ENCODE data around the gene PPP2R2B.
A peak's percentile ranks its signal among the peaks of the same experiment; 100 is the strongest.

The PPP2R2B gene

DNA sequence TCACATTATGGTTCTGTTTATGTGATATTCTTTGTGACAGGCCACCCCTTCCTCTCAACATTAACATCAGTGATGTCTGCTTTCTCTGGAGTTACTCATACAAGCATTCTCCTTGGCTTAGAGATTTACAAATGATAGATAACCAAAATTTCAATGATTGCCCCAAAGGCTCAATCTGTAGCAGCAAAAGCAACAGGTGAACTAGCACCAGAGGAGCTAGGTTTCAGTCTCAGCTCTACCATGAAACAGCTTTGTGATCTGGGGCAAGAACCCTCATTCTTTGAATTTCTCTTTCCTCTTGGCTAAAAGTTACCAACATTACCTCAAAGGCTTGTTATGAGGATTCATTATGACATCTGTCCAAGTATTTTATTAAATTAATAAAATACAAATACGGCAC is 120.5 kb downstream of the PPP2R2B start:
- no peaks in the 10 kb centered on the region for H3K36me3 ChIP-seq (ENCODE audit: control insufficient read depth in 1 of 2, insufficient read depth in 2 of 2, low read depth in 1 of 2, low read length in 2 of 2)

DNA sequence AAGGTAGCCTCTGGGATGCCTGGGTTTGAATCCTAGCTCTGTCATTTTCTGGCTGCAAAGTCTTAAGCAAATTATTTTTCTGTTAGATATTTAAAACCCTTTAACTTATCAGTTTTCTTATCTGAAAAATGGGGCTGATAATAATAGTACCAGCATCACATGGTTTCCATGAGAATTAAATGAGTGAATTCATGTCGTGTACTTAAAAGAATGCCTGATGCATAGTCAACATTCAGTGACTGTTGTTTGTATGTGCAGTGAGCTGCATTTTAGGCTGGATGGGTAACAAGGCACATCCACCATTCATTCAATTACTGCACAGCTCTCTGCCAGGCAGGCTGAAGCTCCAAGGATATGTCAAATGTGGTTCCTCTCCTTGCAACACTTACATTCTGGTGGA is 122.0 kb downstream of the PPP2R2B start:
- no peak overlapping the region for H3K18ac ChIP-seq (ENCODE audit: low read depth in 1 of 2, low read length in 2 of 2)
- no peak overlapping the region for H4K91ac ChIP-seq (ENCODE audit: low read length)
- H2BK120ac ChIP-seq (ENCODE audit: low read depth, low read length), result no peak overlapping the region
- no peak overlapping the region for H3K4ac ChIP-seq (ENCODE audit: low read depth in 1 of 2, low read length in 2 of 2)
- no peak overlapping the region for H3K4me3 ChIP-seq (ENCODE audit: insufficient read depth in 1 of 2, low read depth in 1 of 2, low read length in 2 of 2)
- no peak overlapping the region for H2AFZ ChIP-seq (ENCODE audit: low read depth, low read length)
- no peak overlapping the region for H2BK12ac ChIP-seq (ENCODE audit: low read length in 2 of 2)
- no peak overlapping the region for H4K8ac ChIP-seq (ENCODE audit: low read length)
- peak overlapping the region in 1 of 2 experiments; percentile 14 for H3K23ac ChIP-seq (ENCODE audit: low read length in 2 of 2)
- H2BK5ac ChIP-seq (ENCODE audit: low read depth, low read length, poor library complexity, severe bottlenecking), result no peak overlapping the region
- no peak overlapping the region for H3K9ac ChIP-seq (ENCODE audit: low read length)
- no peak overlapping the region for H2AK5ac ChIP-seq (ENCODE audit: low read length, severe bottlenecking)
- H3K9me3 ChIP-seq (ENCODE audit: control insufficient read depth, low read length), result no peaks in the 10 kb centered on the region
- H2BK15ac ChIP-seq (ENCODE audit: low read depth, poor library complexity, severe bottlenecking), result no peak overlapping the region
- H3K4me2 ChIP-seq (ENCODE audit: low read length, poor library complexity, severe bottlenecking), result no peak overlapping the region
- H3K4me1 ChIP-seq (ENCODE audit: control insufficient read depth, insufficient read depth, low read depth, low read length), result no peaks in the 10 kb centered on the region
- H3K79me1 ChIP-seq (replicated peaks; ENCODE audit: low read length, poor library complexity, severe bottlenecking), result no peaks in the 10 kb centered on the region
- H3K27ac ChIP-seq (ENCODE audit: low read length, poor library complexity, severe bottlenecking), result no peak overlapping the region
- no peaks in the 10 kb centered on the region for H3K27me3 ChIP-seq (ENCODE audit: control insufficient read depth in 1 of 2, insufficient read depth in 1 of 2, low read length in 2 of 2)
- 78% methylated on average over 1 of the region's 1 CpG for WGBS
- H3K36me3 ChIP-seq (ENCODE audit: control insufficient read depth in 1 of 2, insufficient read depth in 2 of 2, low read depth in 1 of 2, low read length in 2 of 2), result no peaks in the 10 kb centered on the region
- no peak overlapping the region for H3K14ac ChIP-seq (ENCODE audit: low read length in 2 of 2)
- DNase-seq, result no peak

More for the DNA sequence above, 120.5 kb downstream of the PPP2R2B start:
- Histone ChIP-seq H2AK5ac (ENCODE audit: low read length, severe bottlenecking) (no peak overlapping the region), H3K4me3 (ENCODE audit: insufficient read depth in 1 of 2, low read depth in 1 of 2, low read length in 2 of 2) (no peak overlapping the region), H3K27ac (ENCODE audit: low read length, poor library complexity, severe bottlenecking) (no peak overlapping the region), H3K9me3 (ENCODE audit: control insufficient read depth, low read length) (no peaks in the 10 kb centered on the region), H2AFZ (ENCODE audit: low read depth, low read length) (no peak overlapping the region), H3K9ac (ENCODE audit: low read length) (no peak overlapping the region), H2BK12ac (ENCODE audit: low read length in 2 of 2) (no peak overlapping the region), H3K4me1 (ENCODE audit: control insufficient read depth, insufficient read depth, low read depth, low read length) (no peaks in the 10 kb centered on the region), H4K8ac (ENCODE audit: low read length) (no peak overlapping the region), H3K4ac (ENCODE audit: low read depth in 1 of 2, low read length in 2 of 2) (no peak overlapping the region), H3K14ac (ENCODE audit: low read length in 2 of 2) (no peak overlapping the region), H3K27me3 (ENCODE audit: control insufficient read depth in 1 of 2, insufficient read depth in 1 of 2, low read length in 2 of 2) (no peaks in the 10 kb centered on the region), H4K91ac (ENCODE audit: low read length) (no peak overlapping the region), H2BK15ac (ENCODE audit: low read depth, poor library complexity, severe bottlenecking) (no peak overlapping the region), H2BK5ac (ENCODE audit: low read depth, low read length, poor library complexity, severe bottlenecking) (no peak overlapping the region), H3K79me1 (replicated peaks; ENCODE audit: low read length, poor library complexity, severe bottlenecking) (no peaks in the 10 kb centered on the region), H3K4me2 (ENCODE audit: low read length, poor library complexity, severe bottlenecking) (no peak overlapping the region), H3K23ac (ENCODE audit: low read length in 2 of 2) (no peak overlapping the region), H3K18ac (ENCODE audit: low read depth in 1 of 2, low read length in 2 of 2) (no peak overlapping the region), H2BK120ac (ENCODE audit: low read depth, low read length) (no peak overlapping the region)
- no peak for DNase-seq
- WGBS, result no CpG with 5 or more reads among the region's 1 CpG

DNA sequence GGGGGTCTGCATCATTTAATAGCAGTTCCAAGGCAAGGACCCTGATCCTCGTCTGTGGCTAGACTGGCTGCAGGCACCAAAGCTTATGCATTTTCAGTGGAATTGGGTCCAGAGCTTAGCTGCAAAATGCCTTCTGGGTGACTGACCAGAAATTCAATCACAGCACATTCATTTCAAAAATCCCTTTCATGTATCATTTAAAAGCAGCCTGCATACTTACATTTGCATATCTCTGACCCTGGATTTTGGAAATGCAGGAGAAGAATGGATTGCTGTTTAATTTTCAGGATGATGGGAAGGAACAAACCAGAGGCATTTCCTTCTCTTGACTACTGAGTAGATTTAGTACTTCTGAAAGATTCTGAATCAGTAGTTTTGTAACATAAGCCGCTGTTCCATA is 122.8 kb downstream of the PPP2R2B start:
- Histone ChIP-seq H3K4me1 (ENCODE audit: control insufficient read depth, insufficient read depth, low read depth, low read length) (no peaks in the 10 kb centered on the region), H4K91ac (ENCODE audit: low read length) (no peak overlapping the region), H3K23ac (ENCODE audit: low read length in 2 of 2) (no peak overlapping the region), H2AK5ac (ENCODE audit: low read length, severe bottlenecking) (no peak overlapping the region), H3K4ac (ENCODE audit: low read depth in 1 of 2, low read length in 2 of 2) (no peak overlapping the region), H2AFZ (ENCODE audit: low read depth, low read length) (no peak overlapping the region), H3K14ac (ENCODE audit: low read length in 2 of 2) (no peak overlapping the region), H2BK120ac (ENCODE audit: low read depth, low read length) (no peak overlapping the region), H4K8ac (ENCODE audit: low read length) (no peak overlapping the region), H2BK15ac (ENCODE audit: low read depth, poor library complexity, severe bottlenecking) (no peak overlapping the region), H3K79me1 (replicated peaks; ENCODE audit: low read length, poor library complexity, severe bottlenecking) (no peaks in the 10 kb centered on the region), H3K4me2 (ENCODE audit: low read length, poor library complexity, severe bottlenecking) (no peak overlapping the region), H3K4me3 (ENCODE audit: insufficient read depth in 1 of 2, low read depth in 1 of 2, low read length in 2 of 2) (no peak overlapping the region), H3K9me3 (ENCODE audit: control insufficient read depth, low read length) (no peaks in the 10 kb centered on the region), H3K27me3 (ENCODE audit: control insufficient read depth in 1 of 2, insufficient read depth in 1 of 2, low read length in 2 of 2) (no peaks in the 10 kb centered on the region), H3K27ac (ENCODE audit: low read length, poor library complexity, severe bottlenecking) (no peak overlapping the region), H2BK5ac (ENCODE audit: low read depth, low read length, poor library complexity, severe bottlenecking) (no peak overlapping the region), H3K36me3 (ENCODE audit: control insufficient read depth in 1 of 2, insufficient read depth in 2 of 2, low read depth in 1 of 2, low read length in 2 of 2) (no peaks in the 10 kb centered on the region), H2BK12ac (ENCODE audit: low read length in 2 of 2) (no peak overlapping the region), H3K9ac (ENCODE audit: low read length) (no peak overlapping the region), H3K18ac (ENCODE audit: low read depth in 1 of 2, low read length in 2 of 2) (no peak overlapping the region)
- 74% methylated on average over 1 of the region's 2 CpGs for WGBS
- no peak for DNase-seq

DNA sequence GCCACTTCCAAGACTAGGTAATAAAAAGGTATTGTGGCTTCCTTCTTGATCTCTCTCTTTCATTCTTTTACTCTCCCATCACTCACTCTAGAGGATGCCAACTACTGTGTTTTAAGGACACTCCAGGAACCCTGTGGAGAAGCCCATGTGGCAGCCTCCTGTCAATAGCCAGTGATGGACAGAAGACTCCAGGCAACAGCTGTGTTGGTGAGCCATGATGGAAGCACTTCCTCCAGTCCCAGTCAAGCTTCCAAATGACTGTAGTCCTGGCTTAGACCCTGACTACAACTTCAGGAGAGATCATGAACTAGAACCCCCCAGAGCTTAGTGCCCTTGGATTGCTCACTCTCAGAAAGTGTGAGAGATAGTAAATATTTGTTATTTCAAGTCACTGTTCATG is 123.9 kb downstream of the PPP2R2B start:
- H2BK5ac ChIP-seq (ENCODE audit: low read depth, low read length, poor library complexity, severe bottlenecking), result no peak overlapping the region
- H3K4me2 ChIP-seq (ENCODE audit: low read length, poor library complexity, severe bottlenecking), result no peak overlapping the region
- no peak for DNase-seq
- H3K27me3 ChIP-seq (ENCODE audit: control insufficient read depth in 1 of 2, insufficient read depth in 1 of 2, low read length in 2 of 2), result no peaks in the 10 kb centered on the region
- no peak overlapping the region for H4K91ac ChIP-seq (ENCODE audit: low read length)
- H3K4me1 ChIP-seq (ENCODE audit: control insufficient read depth, insufficient read depth, low read depth, low read length), result no peaks in the 10 kb centered on the region
- no peak overlapping the region for H3K27ac ChIP-seq (ENCODE audit: low read length, poor library complexity, severe bottlenecking)
- no peak overlapping the region for H3K14ac ChIP-seq (ENCODE audit: low read length in 2 of 2)
- no peak overlapping the region for H2BK15ac ChIP-seq (ENCODE audit: low read depth, poor library complexity, severe bottlenecking)
- no peaks in the 10 kb centered on the region for H3K79me1 ChIP-seq (replicated peaks; ENCODE audit: low read length, poor library complexity, severe bottlenecking)
- H3K9ac ChIP-seq (ENCODE audit: low read length), result no peak overlapping the region
- H2AK5ac ChIP-seq (ENCODE audit: low read length, severe bottlenecking), result no peak overlapping the region
- no peak overlapping the region for H4K8ac ChIP-seq (ENCODE audit: low read length)
- H3K23ac ChIP-seq (ENCODE audit: low read length in 2 of 2), result no peak overlapping the region
- H3K9me3 ChIP-seq (ENCODE audit: control insufficient read depth, low read length), result no peaks in the 10 kb centered on the region
- no peak overlapping the region for H3K4me3 ChIP-seq (ENCODE audit: insufficient read depth in 1 of 2, low read depth in 1 of 2, low read length in 2 of 2)
- H3K36me3 ChIP-seq (ENCODE audit: control insufficient read depth in 1 of 2, insufficient read depth in 2 of 2, low read depth in 1 of 2, low read length in 2 of 2), result no peaks in the 10 kb centered on the region
- no peak overlapping the region for H2BK120ac ChIP-seq (ENCODE audit: low read depth, low read length)
- H3K4ac ChIP-seq (ENCODE audit: low read depth in 1 of 2, low read length in 2 of 2), result no peak overlapping the region
- no peak overlapping the region for H2BK12ac ChIP-seq (ENCODE audit: low read length in 2 of 2)
- no peak overlapping the region for H2AFZ ChIP-seq (ENCODE audit: low read depth, low read length)
- no peak overlapping the region for H3K18ac ChIP-seq (ENCODE audit: low read depth in 1 of 2, low read length in 2 of 2)

All from mesenchymal stem cell (in vitro differentiated cells and primary cell).